NCI-H82 (cell line): ENCODE results near the gene ANHX.

Experiments used
- DNase-seq: peaks from one replicate; lab custom pipeline; 2025; lab: John Stamatoyannopoulos, UW

Gene ANHX

GRCh38 chr12:133202493-133203343, 33.0 kb downstream of the ANHX start:
- no peak for DNase-seq

- no peak for DNase-seq
These were observed 33.8 kb downstream of the ANHX start for GRCh38 chr12:133201888-133202287.

- DNase-seq: no peak
These were observed 42.8 kb downstream of the ANHX start for GRCh38 chr12:133192847-133193246.

- no peak for DNase-seq
These were observed 45.5 kb downstream of the ANHX start for GRCh38 chr12:133190176-133190575.

- peak; percentile 97 for DNase-seq
These were observed 54.3 kb downstream of the ANHX start, which contains the start of gene ZNF268 for GRCh38 chr12:133181238-133181959. Gene ZNF268 (plus strand): TSS chr12:133181495. CDS start chr12:133181998, 503 bp downstream.

GRCh38 chr12:133180669-133181068, 55.0 kb downstream of the ANHX start:
- no peak for DNase-seq

GRCh38 chr12:133174901-133175300, 60.8 kb downstream of the ANHX start:
- no peak for DNase-seq

- DNase-seq: no peak
These were observed 63.2 kb downstream of the ANHX start for GRCh38 chr12:133172491-133172890.
